NCI-H2029 treated with DMSO at 0.1 percent for 48 hours (cell line): ENCODE measurements around the gene IFI27.
"Not testable (repeated sequence)": the region's sequence is repeated elsewhere in the genome, so short reads cannot be mapped to it uniquely, and the experiment has no call there.

Experiments used
- DNase-seq: peaks from one replicate; lab custom pipeline; 2025; lab: John Stamatoyannopoulos, UW

The IFI27 gene

GRCh38 chr14:94110552-94111181, at the start of gene IFI27:
IFI27 (plus strand) TSS chr14:94110736.
- DNase-seq, result peak; percentile 17

- no peak for DNase-seq
These were observed 48.1 kb upstream of the IFI27 start for GRCh38 chr14:94062344-94062940.

GRCh38 chr14:94066089-94066676, 44.4 kb upstream of the IFI27 start:
- no peak for DNase-seq

- not testable (repeated sequence) for DNase-seq
These were observed 38.5 kb upstream of the IFI27 start for GRCh38 chr14:94072076-94072475.

- no peak for DNase-seq
These were observed 36.0 kb upstream of the IFI27 start for GRCh38 chr14:94074534-94074933.

GRCh38 chr14:94075008-94075407, 35.5 kb upstream of the IFI27 start:
- DNase-seq, result no peak

- no peak for DNase-seq
These were observed 33.3 kb upstream of the IFI27 start for GRCh38 chr14:94077111-94077821.

GRCh38 chr14:94077823-94078222, 32.7 kb upstream of the IFI27 start:
- DNase-seq, result no peak

GRCh38 chr14:94079891-94080620, 30.5 kb upstream of the IFI27 start:
- DNase-seq, result no peak

GRCh38 chr14:94080621-94081385, 29.7 kb upstream of the IFI27 start, which contains the start of the genes DDX24 and IFI27L1:
DDX24 (minus strand) TSS chr14:94081202; CDS start chr14:94079742, 1,460 bp downstream.
IFI27L1 (plus strand) TSS chr14:94081310; CDS start chr14:94096938, 15,628 bp downstream.
- DNase-seq, result peak; percentile 18

GRCh38 chr14:94081386-94081820, 29.1 kb upstream of the IFI27 start:
- no peak for DNase-seq

GRCh38 chr14:94087891-94088290, 22.6 kb upstream of the IFI27 start:
- no peak for DNase-seq

- DNase-seq, result no peak
These were observed 22.0 kb upstream of the IFI27 start for GRCh38 chr14:94088516-94088915.

GRCh38 chr14:94089479-94089878, 21.1 kb upstream of the IFI27 start:
- DNase-seq, result no peak

- DNase-seq, result no peak
These were observed 17.1 kb upstream of the IFI27 start for GRCh38 chr14:94093418-94093817.

GRCh38 chr14:94097091-94097490, 13.4 kb upstream of the IFI27 start:
- no peak for DNase-seq

GRCh38 chr14:94098326-94098992, 12.1 kb upstream of the IFI27 start:
- no peak for DNase-seq

GRCh38 chr14:94099006-94099405, 11.5 kb upstream of the IFI27 start:
- no peak for DNase-seq

- DNase-seq, result no peak
These were observed 9.7 kb upstream of the IFI27 start for GRCh38 chr14:94100847-94101246.

GRCh38 chr14:94101748-94102147, 8.8 kb upstream of the IFI27 start:
- DNase-seq, result no peak
